Panc1 (cell line): ENCODE results near the gene ZNF831. TPM values are rescaled to one million over a fixed set of nuclear protein-coding genes. Genes with fewer than 3 reads are reported as not detected.

Experiments used
- ATAC-seq: fragments of 200-7000 bp; cut with Tn5 transposase; 2 replicates; pipeline ENCODE4 v1.9.1; 2020; ENCODE audit warnings: mild to moderate bottlenecking, moderate library complexity
- BruUV-seq: library from RNA; stranded (reverse); fragments of 400-500 nt; replicated peaks from 2 replicates; lab custom pipeline; 2021; lab: Mats Ljungman, UMichigan
- CTCF ChIA-PET: fragments of 300-600 bp; sonication (Branson Sonifier 250); formaldehyde crosslinking; loops from one replicate; lab custom pipeline; 2022; ENCODE audit warnings: antibody characterized with exemption; lab: Charles Lee
- POLR2A ChIA-PET: fragments of 300-600 bp; sonication (Branson Sonifier 250); formaldehyde crosslinking; loops from one replicate; lab custom pipeline; 2022; ENCODE audit warnings: antibody characterized with exemption; lab: Charles Lee
- DNase-seq: peaks from one replicate; pipeline ENCODE4 v3.0.0-alpha.2; 2010; ENCODE audit warnings: low read depth, low spot score
- H3K27ac ChIP-seq: 2 replicates; pipeline ENCODE4 v1.5.1; 2011; ENCODE audit warnings: mild to moderate bottlenecking, low read length, inconsistent platforms
- H3K27me3 ChIP-seq: fragments of 200-500 bp; sonication (Bioruptor generic); 2 replicates; pipeline ENCODE4 v1.6.0; 2014; ENCODE audit warnings: low read length, inconsistent platforms; ENCODE audit not compliant: control insufficient read depth, insufficient read depth
- H3K36me3 ChIP-seq: fragments of 200-500 bp; sonication (Bioruptor generic); 2 replicates; pipeline ENCODE4 v1.5.1; 2014; ENCODE audit warnings: inconsistent platforms, mild to moderate bottlenecking, low read length, moderate library complexity; ENCODE audit not compliant: control insufficient read depth, insufficient read depth
- H3K4me1 ChIP-seq: 2 replicates; pipeline ENCODE4 v1.5.1; 2011; ENCODE audit warnings: inconsistent platforms, mild to moderate bottlenecking, low read length, moderate library complexity; ENCODE audit not compliant: control insufficient read depth, insufficient read depth
- H3K4me3 ChIP-seq, 2 experiments: 2 replicates each; pipeline ENCODE4 v1.5.1; 2011 to 2012; ENCODE audit warnings: low read depth in 2 of 2, low read length in 2 of 2, mild to moderate bottlenecking in 2 of 2, inconsistent platforms in 1 of 2, moderate library complexity in 1 of 2
- H3K9me3 ChIP-seq: fragments of 200-500 bp; sonication (Bioruptor generic); 2 replicates; pipeline ENCODE4 v1.5.1; 2014; ENCODE audit warnings: low read depth, mild to moderate bottlenecking, inconsistent platforms, low read length, moderate library complexity; ENCODE audit not compliant: control insufficient read depth, insufficient read depth
- CTCF ChIP-seq: fragments of 450-650 bp; IDR thresholded peaks from 2 replicates; pipeline ENCODE4 v1.5.1; 2017; ENCODE audit warnings: mild to moderate bottlenecking
- POLR2AphosphoS5 ChIP-seq: IDR thresholded peaks from 2 replicates; pipeline ENCODE4 v1.6.1; 2012; ENCODE audit warnings: mild to moderate bottlenecking, low read depth, low read length, moderate library complexity
- REST ChIP-seq, 2 experiments: IDR thresholded peaks; 2 replicates each; pipeline ENCODE4 v1.6.1; 2011 to 2012; ENCODE audit warnings: low read depth in 2 of 2, control low read depth in 1 of 2, low read length in 1 of 2, mild to moderate bottlenecking in 1 of 2, moderate library complexity in 1 of 2; ENCODE audit not compliant: insufficient read depth in 1 of 2
- SIN3A ChIP-seq: IDR thresholded peaks from 2 replicates; pipeline ENCODE4 v1.6.1; 2012; ENCODE audit warnings: low read depth, mild to moderate bottlenecking, low read length, moderate library complexity, borderline replicate concordance; ENCODE audit not compliant: insufficient read depth
- TCF7L2 ChIP-seq: IDR thresholded peaks from 2 replicates; pipeline ENCODE4 v1.6.1; 2011; ENCODE audit warnings: mild to moderate bottlenecking, low read depth, low read length, inconsistent platforms
- in situ Hi-C: cut with HindIII; loops from 2 replicates; pipeline ENCODE4 v1.10.0; 2016; ENCODE audit warnings: low sequenced_read_pairs, low pct_unique_long_range_greater_than_20kb
- intact Hi-C: fragments of 100-400 bp; cut with micrococcal nuclease; formaldehyde crosslinking; loops from one replicate; pipeline ENCODE4 v1.10.0; 2022; ENCODE audit not compliant: unreplicated experiment
- total RNA-seq: library from RNA; stranded (reverse); gene quantifications from one replicate; pipeline ENCODE4 v1.2.1, GENCODE V29; 2021; ENCODE audit not compliant: unreplicated experiment

ZNF831 gene
- total RNA-seq, 1 experiment from 2014 or later = 0.03 TPM

- H3K27me3 ChIP-seq = peaks cover 14% of the 10 kb centered on the region
- intact Hi-C loops (no loop called here), in situ Hi-C loops (no loop called here)
- DNase-seq = no peak
- no peak overlapping the region for H3K27ac ChIP-seq
- no peaks in the 10 kb centered on the region for H3K36me3 ChIP-seq
- no peaks in the 10 kb centered on the region for H3K9me3 ChIP-seq
- no peaks in the 10 kb centered on the region for H3K4me1 ChIP-seq
- no peak overlapping the region for H3K4me3 ChIP-seq
- no TSS peak for BruUV-seq
- no peak for ATAC-seq
- POLR2A ChIA-PET = no interaction called here
- TF ChIP-seq REST (IDR thresholded peaks at IDR 0.05; ENCODE audit: insufficient read depth in 1 of 2, low read depth in 2 of 2, low read length in 1 of 2) = no peak
- no peak for TF ChIP-seq POLR2AphosphoS5
- TF ChIP-seq CTCF = no peak
- no peak for TF ChIP-seq SIN3A
- TF ChIP-seq TCF7L2 = no peak
- CTCF ChIA-PET = no interaction called here
Measured at GRCh38 chr20:59165891-59166709, 2.5 kb downstream of the ZNF831 start.

- ChIA-PET POLR2A (no interaction called here), CTCF (no interaction called here)
- intact Hi-C loops (no loop called here), in situ Hi-C loops (no loop called here)
- ATAC-seq = no peak
- Histone ChIP-seq H3K4me1 (no peaks in the 10 kb centered on the region), H3K9me3 (no peaks in the 10 kb centered on the region), H3K27me3 (peaks cover 14% of the 10 kb centered on the region), H3K27ac (no peak overlapping the region), H3K4me3 (no peak overlapping the region), H3K36me3 (no peaks in the 10 kb centered on the region)
- DNase-seq = no peak
- TF ChIP-seq SIN3A (no peak), REST (IDR thresholded peaks at IDR 0.05; ENCODE audit: insufficient read depth in 1 of 2, low read depth in 2 of 2, low read length in 1 of 2) (no peak), CTCF (no peak), POLR2AphosphoS5 (no peak), TCF7L2 (no peak)
- BruUV-seq = no TSS peak
Measured at GRCh38 chr20:59170406-59171349, 7.1 kb downstream of the ZNF831 start.
